ENCODE results near the gene PEAR1.

GRCh38 chr1:156948708-156949107, 55.2 kb downstream of the PEAR1 start:
- TF ChIP-seq POLR2A (IDR thresholded peaks at IDR 0.05): no peak
- TF ChIP-seq, protein P1, sequence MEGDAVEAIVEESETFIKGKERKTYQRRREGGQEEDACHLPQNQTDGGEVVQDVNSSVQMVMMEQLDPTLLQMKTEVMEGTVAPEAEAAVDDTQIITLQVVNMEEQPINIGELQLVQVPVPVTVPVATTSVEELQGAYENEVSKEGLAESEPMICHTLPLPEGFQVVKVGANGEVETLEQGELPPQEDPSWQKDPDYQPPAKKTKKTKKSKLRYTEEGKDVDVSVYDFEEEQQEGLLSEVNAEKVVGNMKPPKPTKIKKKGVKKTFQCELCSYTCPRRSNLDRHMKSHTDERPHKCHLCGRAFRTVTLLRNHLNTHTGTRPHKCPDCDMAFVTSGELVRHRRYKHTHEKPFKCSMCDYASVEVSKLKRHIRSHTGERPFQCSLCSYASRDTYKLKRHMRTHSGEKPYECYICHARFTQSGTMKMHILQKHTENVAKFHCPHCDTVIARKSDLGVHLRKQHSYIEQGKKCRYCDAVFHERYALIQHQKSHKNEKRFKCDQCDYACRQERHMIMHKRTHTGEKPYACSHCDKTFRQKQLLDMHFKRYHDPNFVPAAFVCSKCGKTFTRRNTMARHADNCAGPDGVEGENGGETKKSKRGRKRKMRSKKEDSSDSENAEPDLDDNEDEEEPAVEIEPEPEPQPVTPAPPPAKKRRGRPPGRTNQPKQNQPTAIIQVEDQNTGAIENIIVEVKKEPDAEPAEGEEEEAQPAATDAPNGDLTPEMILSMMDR (IDR thresholded peaks at IDR 0.05): no peak
- no peak for TF ChIP-seq EP300 (IDR thresholded peaks at IDR 0.05)

Data from ovary (tissue), 3 donors.